Measurements from ENCODE around the gene INTS11. TPM values are rescaled to one million over a fixed set of nuclear protein-coding genes. Genes with fewer than 3 reads are reported as not detected.
A peak's percentile ranks its signal among the peaks of the same experiment; 100 is the strongest.

Gene INTS11
- total and polyA plus RNA-seq, 4 donors = 26.3 to 40.5 (median 34.5) TPM

GRCh38 chr1:1348420-1349255, 24.2 kb upstream of the INTS11 start:
- Histone ChIP-seq H3K4me3 (ENCODE audit: low read depth in 1 of 3, low read length in 3 of 3) (peak overlapping the region; percentile 39 to 94 (median 79)), H3K9me3 (ENCODE audit: control insufficient read depth in 4 of 4, low read length in 3 of 4) (no peaks in the 10 kb centered on the region), H3K9ac (ENCODE audit: low read depth in 1 of 2, low read length in 2 of 2) (peak overlapping the region; percentile 74 to 75), H3K27me3 (ENCODE audit: control insufficient read depth in 4 of 4, insufficient read depth in 4 of 4, low read length in 3 of 4) (peaks cover 0 to 2% (median 0%) of the 10 kb centered on the region in 4 donors), H3K36me3 (ENCODE audit: control insufficient read depth in 4 of 4, insufficient read depth in 3 of 4, low read depth in 1 of 4, low read length in 3 of 4) (no peaks in the 10 kb centered on the region), H3K27ac (ENCODE audit: low read depth in 1 of 2, low read length in 2 of 2) (peak overlapping the region; percentile 64 to 87), H3K4me1 (ENCODE audit: control insufficient read depth in 4 of 4, insufficient read depth in 4 of 4, low read length in 3 of 4) (peaks cover 34 to 65% (median 49%) of the 10 kb centered on the region in 4 donors)
- no peak for TF ChIP-seq SP1 (IDR thresholded peaks at IDR 0.05)
- no peak for TF ChIP-seq GABPA (IDR thresholded peaks at IDR 0.05 in 1 of 2, conservative IDR thresholded peaks at IDR 0.05 in 1 of 2)
- TF ChIP-seq NR2F2 (IDR thresholded peaks at IDR 0.05) = no peak
- no peak for TF ChIP-seq YY1 (IDR thresholded peaks at IDR 0.05)
- no peak for TF ChIP-seq TAF1 (conservative IDR thresholded peaks at IDR 0.05)
- TF ChIP-seq, protein P1, sequence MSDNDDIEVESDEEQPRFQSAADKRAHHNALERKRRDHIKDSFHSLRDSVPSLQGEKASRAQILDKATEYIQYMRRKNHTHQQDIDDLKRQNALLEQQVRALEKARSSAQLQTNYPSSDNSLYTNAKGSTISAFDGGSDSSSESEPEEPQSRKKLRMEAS (IDR thresholded peaks at IDR 0.05) = no peak
- TF ChIP-seq FOXA1 (IDR thresholded peaks at IDR 0.05) = no peak
- no peak for TF ChIP-seq JUND (IDR thresholded peaks at IDR 0.05)
- DNase-seq (ENCODE audit: low spot score) = no peak
- WGBS = under 1% methylated on average over 109 of the region's 109 CpGs

GRCh38 chr1:1347663-1348419, 23.4 kb upstream of the INTS11 start:
- Histone ChIP-seq H3K27me3 (ENCODE audit: control insufficient read depth in 4 of 4, insufficient read depth in 4 of 4, low read length in 3 of 4) (peaks cover 0 to 2% (median 0%) of the 10 kb centered on the region in 4 donors), H3K4me1 (ENCODE audit: control insufficient read depth in 4 of 4, insufficient read depth in 4 of 4, low read length in 3 of 4) (peaks cover 34 to 71% (median 53%) of the 10 kb centered on the region in 4 donors), H3K36me3 (ENCODE audit: control insufficient read depth in 4 of 4, insufficient read depth in 3 of 4, low read depth in 1 of 4, low read length in 3 of 4) (no peaks in the 10 kb centered on the region), H3K9me3 (ENCODE audit: control insufficient read depth in 4 of 4, low read length in 3 of 4) (no peaks in the 10 kb centered on the region), H3K9ac (ENCODE audit: low read depth in 1 of 2, low read length in 2 of 2) (peak overlapping the region; percentile 74 to 75), H3K27ac (ENCODE audit: low read depth in 1 of 2, low read length in 2 of 2) (peak overlapping the region; percentile 64 to 87), H3K4me3 (ENCODE audit: low read depth in 1 of 3, low read length in 3 of 3) (peak overlapping the region; percentile 39 to 94 (median 79))
- WGBS = 20% methylated on average over 26 of the region's 26 CpGs
- DNase-seq (ENCODE audit: low spot score) = no peak
- TF ChIP-seq SP1 (IDR thresholded peaks at IDR 0.05) = peak; percentile 6
- no peak for TF ChIP-seq JUND (IDR thresholded peaks at IDR 0.05)
- TF ChIP-seq, protein P1 (IDR thresholded peaks at IDR 0.05) = no peak
- TF ChIP-seq FOXA1 (IDR thresholded peaks at IDR 0.05) = no peak
- TF ChIP-seq RAD21 (IDR thresholded peaks at IDR 0.05) = no peak
- no peak for TF ChIP-seq NR2F2 (IDR thresholded peaks at IDR 0.05)
- peak; percentile 40 to 66 for TF ChIP-seq HNF4A (conservative IDR thresholded peaks at IDR 0.05)
- TF ChIP-seq RXRA (IDR thresholded peaks at IDR 0.05) = peak; percentile 37 to 49
- TF ChIP-seq GABPA (IDR thresholded peaks at IDR 0.05 in 1 of 2, conservative IDR thresholded peaks at IDR 0.05 in 1 of 2) = peak in 1 of 2 donors; percentile 43

GRCh38 chr1:1347026-1347595, 22.7 kb upstream of the INTS11 start:
- H3K27ac ChIP-seq (ENCODE audit: low read depth in 1 of 2, low read length in 2 of 2) = peak overlapping the region; percentile 47 to 64
- TF ChIP-seq, protein P1 (IDR thresholded peaks at IDR 0.05) = no peak
- no peak for TF ChIP-seq JUND (IDR thresholded peaks at IDR 0.05)
- no peak for TF ChIP-seq FOXA2 (IDR thresholded peaks at IDR 0.05)
- TF ChIP-seq NR2F2 (IDR thresholded peaks at IDR 0.05) = no peak
- TF ChIP-seq CTCF (IDR thresholded peaks at IDR 0.05; ENCODE audit: low read depth, low read length, missing input control) = no peak
- H3K4me3 ChIP-seq (ENCODE audit: low read depth in 1 of 3, low read length in 3 of 3) = peak overlapping the region in 2 of 3 donors; percentile 39 to 94
- H3K9ac ChIP-seq (ENCODE audit: low read depth in 1 of 2, low read length in 2 of 2) = peak overlapping the region in 1 of 2 donors; percentile 28
- no peak for DNase-seq (ENCODE audit: low spot score)
- no peaks in the 10 kb centered on the region for H3K27me3 ChIP-seq (ENCODE audit: control insufficient read depth in 4 of 4, insufficient read depth in 4 of 4, low read length in 3 of 4)
- WGBS = 70% methylated on average over 10 of the region's 10 CpGs
- H3K36me3 ChIP-seq (ENCODE audit: control insufficient read depth in 4 of 4, insufficient read depth in 3 of 4, low read depth in 1 of 4, low read length in 3 of 4) = no peaks in the 10 kb centered on the region
- peaks cover 34 to 64% (median 53%) of the 10 kb centered on the region in 4 donors for H3K4me1 ChIP-seq (ENCODE audit: control insufficient read depth in 4 of 4, insufficient read depth in 4 of 4, low read length in 3 of 4)
- H3K9me3 ChIP-seq (ENCODE audit: control insufficient read depth in 4 of 4, low read length in 3 of 4) = no peaks in the 10 kb centered on the region

All from liver (tissue), 9 donors.